ENCODE measurements around the gene COMP.

Gene COMP

GRCh38 chr19:18762125-18763023, 28.7 kb downstream of the COMP start:
- no peak for TF ChIP-seq CTCF (IDR thresholded peaks at IDR 0.05; ENCODE audit: control insufficient read depth, insufficient read depth, low read depth, low read length, missing control alignments)
- no peak for DNase-seq (ENCODE audit: low read depth)
- H3K4me3 ChIP-seq (ENCODE audit: control insufficient read depth, low read depth, low read length), result no peak overlapping the region

GRCh38 chr19:18761531-18762110, 29.5 kb downstream of the COMP start:
- H3K4me3 ChIP-seq (ENCODE audit: control insufficient read depth, low read depth, low read length), result no peak overlapping the region
- DNase-seq (ENCODE audit: low read depth), result no peak
- TF ChIP-seq CTCF (IDR thresholded peaks at IDR 0.05; ENCODE audit: control insufficient read depth, insufficient read depth, low read depth, low read length, missing control alignments), result no peak

GRCh38 chr19:18760440-18761383, 30.4 kb downstream of the COMP start:
- DNase-seq (ENCODE audit: low read depth), result no peak
- TF ChIP-seq CTCF (IDR thresholded peaks at IDR 0.05; ENCODE audit: control insufficient read depth, insufficient read depth, low read depth, low read length, missing control alignments), result no peak
- no peak overlapping the region for H3K4me3 ChIP-seq (ENCODE audit: control insufficient read depth, low read depth, low read length)

- no peak overlapping the region for H3K4me3 ChIP-seq (ENCODE audit: control insufficient read depth, low read depth, low read length)
- TF ChIP-seq CTCF (IDR thresholded peaks at IDR 0.05; ENCODE audit: control insufficient read depth, insufficient read depth, low read depth, low read length, missing control alignments), result no peak
- DNase-seq (ENCODE audit: low read depth), result no peak
Measured at GRCh38 chr19:18759995-18760426, 31.1 kb downstream of the COMP start.

- TF ChIP-seq CTCF (IDR thresholded peaks at IDR 0.05; ENCODE audit: control insufficient read depth, insufficient read depth, low read depth, low read length, missing control alignments), result no peak
- H3K4me3 ChIP-seq (ENCODE audit: control insufficient read depth, low read depth, low read length), result no peak overlapping the region
- DNase-seq (ENCODE audit: low read depth), result no peak
Measured at GRCh38 chr19:18759304-18759994, 31.7 kb downstream of the COMP start.

- no peak for DNase-seq (ENCODE audit: low read depth)
- TF ChIP-seq CTCF (IDR thresholded peaks at IDR 0.05; ENCODE audit: control insufficient read depth, insufficient read depth, low read depth, low read length, missing control alignments), result no peak
- H3K4me3 ChIP-seq (ENCODE audit: control insufficient read depth, low read depth, low read length), result no peak overlapping the region
Measured at GRCh38 chr19:18756896-18757295, 34.2 kb downstream of the COMP start.

Data from AG09309 (cell line).